Measurements from ENCODE around the gene ATXN3.

Gene ATXN3

DNA sequence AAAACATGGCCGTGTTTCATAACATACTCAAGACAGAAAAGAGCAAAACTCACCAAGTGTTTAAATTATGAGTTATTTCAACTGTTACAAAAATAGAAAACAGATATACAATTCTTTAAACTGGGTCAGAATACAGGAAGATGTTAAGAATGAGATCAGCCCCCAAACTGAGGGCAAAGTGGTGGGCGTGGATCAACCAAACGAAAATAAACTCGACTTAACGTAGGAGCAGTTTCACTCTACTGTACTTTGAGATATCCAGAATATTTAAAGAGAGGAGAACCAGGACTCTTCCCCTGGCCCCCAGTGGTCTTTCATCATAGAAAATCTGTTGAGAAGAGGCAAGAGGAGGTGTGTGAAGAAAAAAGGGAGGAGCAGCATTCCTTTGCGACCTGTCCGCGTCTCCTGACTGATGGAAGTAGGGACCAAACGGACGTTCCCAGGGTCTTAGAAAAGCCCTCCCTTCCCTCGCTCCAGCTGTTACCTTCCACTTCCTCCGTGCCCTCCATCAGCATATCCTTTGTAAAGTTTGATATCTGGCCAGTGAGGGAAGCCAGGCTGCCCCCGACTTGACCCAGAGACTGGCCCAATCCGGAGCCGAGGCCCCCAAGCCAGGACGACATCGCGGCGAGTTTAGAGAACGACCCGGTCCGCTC lies 67.2 kb downstream of the ATXN3 start:
- Histone ChIP-seq H3K27ac (ENCODE audit: insufficient read depth, low read length, poor library complexity, severe bottlenecking) (peak overlapping the region; percentile 89), H3K9me3 (ENCODE audit: control insufficient read depth, low read length) (no peaks in the 10 kb centered on the region), H3K36me3 (ENCODE audit: control insufficient read depth, insufficient read depth, low read length) (no peaks in the 10 kb centered on the region), H3K4me3 (ENCODE audit: insufficient read depth, low read depth, low read length, poor library complexity, severe bottlenecking) (peak overlapping the region; percentile 89), H3K27me3 (replicated peaks; ENCODE audit: control insufficient read depth, insufficient read depth, low read length, poor library complexity, severe bottlenecking) (no peaks in the 10 kb centered on the region), H3K4me1 (ENCODE audit: control insufficient read depth, insufficient read depth, low read length, poor library complexity, severe bottlenecking) (peaks cover 18% of the 10 kb centered on the region)
- no peak for DNase-seq

DNA sequence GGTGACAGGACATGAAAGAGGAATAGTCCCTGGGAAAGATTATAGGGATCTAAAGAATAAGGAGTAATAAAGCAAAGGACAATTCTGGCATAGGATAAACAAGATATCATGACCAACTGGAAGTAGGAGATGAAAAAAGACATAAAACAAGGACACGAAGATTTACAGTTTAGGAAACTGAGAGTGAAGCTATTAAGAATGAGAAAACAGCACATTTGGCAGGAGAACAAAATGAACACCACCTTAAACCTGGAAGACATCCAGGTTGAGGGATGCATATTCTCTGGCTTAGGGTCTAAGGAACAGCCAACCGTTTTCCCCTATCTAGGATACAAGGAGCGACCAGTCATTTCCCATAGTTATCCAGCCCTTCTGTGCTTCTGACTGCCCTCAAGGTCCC lies 68.4 kb downstream of the ATXN3 start:
- Histone ChIP-seq H3K27ac (ENCODE audit: insufficient read depth, low read length, poor library complexity, severe bottlenecking) (no peak overlapping the region), H3K36me3 (ENCODE audit: control insufficient read depth, insufficient read depth, low read length) (no peaks in the 10 kb centered on the region), H3K27me3 (replicated peaks; ENCODE audit: control insufficient read depth, insufficient read depth, low read length, poor library complexity, severe bottlenecking) (no peaks in the 10 kb centered on the region), H3K4me1 (ENCODE audit: control insufficient read depth, insufficient read depth, low read length, poor library complexity, severe bottlenecking) (peaks cover 18% of the 10 kb centered on the region), H3K9me3 (ENCODE audit: control insufficient read depth, low read length) (no peaks in the 10 kb centered on the region), H3K4me3 (ENCODE audit: insufficient read depth, low read depth, low read length, poor library complexity, severe bottlenecking) (no peak overlapping the region)
- no peak for DNase-seq

DNA sequence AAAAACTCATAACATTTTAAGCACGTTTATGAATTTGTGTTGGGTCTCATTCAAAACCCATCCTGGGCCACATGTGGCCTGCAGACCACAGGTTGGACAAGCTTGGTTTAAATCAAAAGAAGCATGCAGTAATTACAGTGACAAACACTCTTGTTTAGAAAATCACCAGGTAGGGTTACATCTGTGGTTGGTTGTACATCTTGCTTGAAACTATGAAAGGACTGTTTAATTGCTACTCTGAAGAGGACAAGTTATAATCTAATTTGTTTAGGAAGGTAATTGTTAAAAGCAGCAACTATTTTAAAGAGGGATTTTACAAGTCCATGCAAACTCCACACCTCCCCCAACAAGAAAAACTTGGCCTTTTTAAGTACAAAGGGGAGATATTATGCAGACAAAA lies 70.5 kb downstream of the ATXN3 start:
- no peak overlapping the region for H3K4me3 ChIP-seq (ENCODE audit: insufficient read depth, low read depth, low read length, poor library complexity, severe bottlenecking)
- H3K9me3 ChIP-seq (ENCODE audit: control insufficient read depth, low read length), result no peaks in the 10 kb centered on the region
- no peak for DNase-seq
- H3K27me3 ChIP-seq (replicated peaks; ENCODE audit: control insufficient read depth, insufficient read depth, low read length, poor library complexity, severe bottlenecking), result no peaks in the 10 kb centered on the region
- H3K27ac ChIP-seq (ENCODE audit: insufficient read depth, low read length, poor library complexity, severe bottlenecking), result no peak overlapping the region
- H3K4me1 ChIP-seq (ENCODE audit: control insufficient read depth, insufficient read depth, low read length, poor library complexity, severe bottlenecking), result peaks cover 14% of the 10 kb centered on the region
- H3K36me3 ChIP-seq (ENCODE audit: control insufficient read depth, insufficient read depth, low read length), result peaks cover 8% of the 10 kb centered on the region

DNA sequence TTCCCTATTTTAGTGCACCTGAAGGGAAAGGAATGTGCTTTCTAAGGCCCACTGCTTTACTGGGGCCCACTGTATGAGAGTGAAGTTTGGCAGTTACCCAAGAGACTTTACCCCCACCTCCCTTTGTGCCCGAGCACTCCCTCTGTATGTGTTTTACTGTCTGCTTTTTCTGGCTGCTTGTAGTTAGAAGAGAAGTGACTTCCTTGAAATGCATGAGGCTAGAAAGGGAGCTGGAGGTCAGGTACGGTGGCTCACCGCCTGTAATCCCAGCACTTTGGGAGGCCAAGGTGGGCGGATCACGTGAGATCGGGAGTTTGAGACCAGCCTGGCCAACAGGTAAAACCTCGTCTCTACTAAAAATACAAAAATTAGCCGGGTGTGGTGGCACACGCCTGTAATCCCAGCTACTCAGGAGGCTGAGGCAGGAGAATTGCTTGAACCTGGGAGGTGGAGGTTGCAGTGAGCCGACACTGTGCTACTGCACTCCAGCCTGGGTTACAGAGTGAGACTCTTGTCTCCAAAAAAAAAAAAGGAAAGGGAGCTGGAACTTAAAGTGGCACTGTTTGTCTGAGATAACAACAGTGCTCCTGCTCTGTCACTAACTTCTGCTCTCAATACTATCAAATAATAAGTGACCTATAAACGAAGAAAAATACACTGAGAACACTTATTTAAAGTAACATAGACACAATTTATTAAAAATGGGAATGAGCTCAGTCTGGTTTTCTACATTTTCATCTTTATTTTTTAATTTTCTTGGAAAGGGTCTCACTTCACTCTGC lies 72.3 kb downstream of the ATXN3 start:
- H3K36me3 ChIP-seq (ENCODE audit: control insufficient read depth, insufficient read depth, low read length), result peaks cover 8% of the 10 kb centered on the region
- no peaks in the 10 kb centered on the region for H3K27me3 ChIP-seq (replicated peaks; ENCODE audit: control insufficient read depth, insufficient read depth, low read length, poor library complexity, severe bottlenecking)
- no peaks in the 10 kb centered on the region for H3K9me3 ChIP-seq (ENCODE audit: control insufficient read depth, low read length)
- no peak overlapping the region for H3K4me3 ChIP-seq (ENCODE audit: insufficient read depth, low read depth, low read length, poor library complexity, severe bottlenecking)
- peaks cover 13% of the 10 kb centered on the region for H3K4me1 ChIP-seq (ENCODE audit: control insufficient read depth, insufficient read depth, low read length, poor library complexity, severe bottlenecking)
- DNase-seq, result no peak
- no peak overlapping the region for H3K27ac ChIP-seq (ENCODE audit: insufficient read depth, low read length, poor library complexity, severe bottlenecking)

DNA sequence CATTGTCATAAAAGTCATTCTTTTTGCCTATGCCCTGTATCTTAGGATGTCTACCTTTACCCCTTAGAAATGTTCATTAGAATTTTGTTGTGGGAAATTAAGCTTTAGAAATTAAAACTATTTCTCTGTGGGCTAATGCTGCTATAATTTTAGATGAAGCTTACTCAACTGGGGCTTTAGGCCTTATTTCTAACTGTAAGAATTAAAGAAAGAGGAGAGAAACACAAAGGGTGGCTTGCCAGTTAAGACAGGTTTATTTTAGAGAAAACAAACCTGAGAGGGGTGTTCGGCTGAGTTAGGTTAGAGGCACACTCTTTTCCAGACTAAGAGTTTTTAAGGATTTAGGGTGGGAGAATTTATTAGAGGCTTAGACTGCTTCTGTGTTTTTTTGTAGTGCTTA lies 72.9 kb downstream of the ATXN3 start:
- H3K4me1 ChIP-seq (ENCODE audit: control insufficient read depth, insufficient read depth, low read length, poor library complexity, severe bottlenecking), result peaks cover 9% of the 10 kb centered on the region
- H3K27me3 ChIP-seq (replicated peaks; ENCODE audit: control insufficient read depth, insufficient read depth, low read length, poor library complexity, severe bottlenecking), result no peaks in the 10 kb centered on the region
- no peak for DNase-seq
- no peak overlapping the region for H3K4me3 ChIP-seq (ENCODE audit: insufficient read depth, low read depth, low read length, poor library complexity, severe bottlenecking)
- peaks cover 14% of the 10 kb centered on the region for H3K36me3 ChIP-seq (ENCODE audit: control insufficient read depth, insufficient read depth, low read length)
- H3K27ac ChIP-seq (ENCODE audit: insufficient read depth, low read length, poor library complexity, severe bottlenecking), result no peak overlapping the region
- H3K9me3 ChIP-seq (ENCODE audit: control insufficient read depth, low read length), result no peaks in the 10 kb centered on the region

DNA sequence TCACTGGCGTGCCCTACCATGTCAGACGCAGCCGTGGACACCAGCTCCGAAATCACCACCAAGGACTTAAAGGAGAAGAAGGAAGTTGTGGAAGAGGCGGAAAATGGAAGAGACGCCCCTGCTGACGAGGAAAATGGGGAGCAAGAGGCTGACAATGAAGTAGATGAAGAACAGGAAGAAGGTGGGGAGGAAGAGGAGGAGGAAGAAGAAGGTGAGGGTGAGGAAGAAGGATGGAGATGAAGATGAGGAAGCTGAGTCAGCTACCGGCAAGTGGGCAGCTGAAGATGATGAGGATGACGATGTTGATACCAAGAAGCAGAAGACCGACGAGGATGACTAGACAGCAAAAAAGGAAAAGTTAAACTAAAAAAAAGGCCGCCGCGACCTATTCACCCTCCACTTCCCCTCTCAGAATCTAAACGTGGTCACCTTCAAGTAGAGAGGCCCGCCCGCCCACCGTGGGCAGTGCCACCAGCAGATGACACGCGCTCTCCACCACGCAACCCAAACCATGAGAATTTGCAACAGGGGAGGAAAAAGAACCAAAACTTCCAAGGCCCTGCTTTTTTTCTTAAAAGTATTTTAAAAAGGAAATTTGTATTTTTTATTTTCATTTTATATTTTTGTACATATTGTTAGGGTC lies 79.7 kb downstream of the ATXN3 start:
- Histone ChIP-seq H3K4me1 (ENCODE audit: control insufficient read depth, insufficient read depth, low read length, poor library complexity, severe bottlenecking) (no peaks in the 10 kb centered on the region), H3K9me3 (ENCODE audit: control insufficient read depth, low read length) (no peaks in the 10 kb centered on the region), H3K27ac (ENCODE audit: insufficient read depth, low read length, poor library complexity, severe bottlenecking) (no peak overlapping the region), H3K36me3 (ENCODE audit: control insufficient read depth, insufficient read depth, low read length) (peaks cover 18% of the 10 kb centered on the region), H3K27me3 (replicated peaks; ENCODE audit: control insufficient read depth, insufficient read depth, low read length, poor library complexity, severe bottlenecking) (no peaks in the 10 kb centered on the region), H3K4me3 (ENCODE audit: insufficient read depth, low read depth, low read length, poor library complexity, severe bottlenecking) (no peak overlapping the region)
- no peak for DNase-seq

DNA sequence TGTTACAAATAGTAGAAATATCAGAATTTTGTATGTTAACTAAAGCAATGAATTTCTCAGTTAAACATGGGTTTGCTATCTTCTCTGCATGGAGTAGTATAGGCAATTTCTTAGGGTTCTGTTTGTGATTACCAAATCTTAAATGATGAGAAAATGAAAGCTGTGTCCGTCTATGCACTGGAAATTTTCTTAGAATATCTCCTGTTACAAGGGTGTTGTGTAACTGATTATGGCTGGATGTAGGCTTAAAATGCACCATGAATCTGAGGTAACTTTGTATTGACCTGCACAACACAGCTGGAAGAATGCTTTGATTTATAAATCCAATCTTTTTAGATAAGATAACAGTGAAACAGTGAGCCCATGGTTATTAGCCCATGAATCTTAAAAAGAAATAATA lies 84.3 kb downstream of the ATXN3 start:
- Histone ChIP-seq H3K36me3 (ENCODE audit: control insufficient read depth, insufficient read depth, low read length) (peaks cover 14% of the 10 kb centered on the region), H3K4me3 (ENCODE audit: insufficient read depth, low read depth, low read length, poor library complexity, severe bottlenecking) (no peak overlapping the region), H3K27ac (ENCODE audit: insufficient read depth, low read length, poor library complexity, severe bottlenecking) (no peak overlapping the region), H3K9me3 (ENCODE audit: control insufficient read depth, low read length) (no peaks in the 10 kb centered on the region), H3K4me1 (ENCODE audit: control insufficient read depth, insufficient read depth, low read length, poor library complexity, severe bottlenecking) (no peaks in the 10 kb centered on the region), H3K27me3 (replicated peaks; ENCODE audit: control insufficient read depth, insufficient read depth, low read length, poor library complexity, severe bottlenecking) (no peaks in the 10 kb centered on the region)
- DNase-seq, result no peak

DNA sequence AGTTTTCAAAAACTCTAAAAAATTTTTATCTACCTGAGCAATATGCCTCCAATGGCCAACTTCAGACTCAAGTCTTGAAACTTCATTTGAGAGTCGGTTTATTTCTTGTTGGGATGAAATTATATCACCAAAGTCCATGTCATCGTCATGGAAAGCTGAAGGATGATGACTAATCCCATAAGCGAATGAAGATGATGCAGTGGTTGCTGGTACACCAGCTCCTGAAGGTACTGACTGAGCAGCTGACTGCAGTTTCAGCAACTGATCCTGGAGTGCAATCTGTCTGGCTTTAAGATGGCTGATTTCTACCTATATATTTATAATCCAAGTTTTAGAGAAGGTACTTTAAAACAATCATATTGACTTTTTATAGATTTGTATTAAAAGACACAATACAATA lies 84.9 kb downstream of the ATXN3 start:
- peaks cover 19% of the 10 kb centered on the region for H3K36me3 ChIP-seq (ENCODE audit: control insufficient read depth, insufficient read depth, low read length)
- no peaks in the 10 kb centered on the region for H3K4me1 ChIP-seq (ENCODE audit: control insufficient read depth, insufficient read depth, low read length, poor library complexity, severe bottlenecking)
- H3K27me3 ChIP-seq (replicated peaks; ENCODE audit: control insufficient read depth, insufficient read depth, low read length, poor library complexity, severe bottlenecking), result no peaks in the 10 kb centered on the region
- no peak for DNase-seq
- no peak overlapping the region for H3K27ac ChIP-seq (ENCODE audit: insufficient read depth, low read length, poor library complexity, severe bottlenecking)
- no peaks in the 10 kb centered on the region for H3K9me3 ChIP-seq (ENCODE audit: control insufficient read depth, low read length)
- no peak overlapping the region for H3K4me3 ChIP-seq (ENCODE audit: insufficient read depth, low read depth, low read length, poor library complexity, severe bottlenecking)

DNA sequence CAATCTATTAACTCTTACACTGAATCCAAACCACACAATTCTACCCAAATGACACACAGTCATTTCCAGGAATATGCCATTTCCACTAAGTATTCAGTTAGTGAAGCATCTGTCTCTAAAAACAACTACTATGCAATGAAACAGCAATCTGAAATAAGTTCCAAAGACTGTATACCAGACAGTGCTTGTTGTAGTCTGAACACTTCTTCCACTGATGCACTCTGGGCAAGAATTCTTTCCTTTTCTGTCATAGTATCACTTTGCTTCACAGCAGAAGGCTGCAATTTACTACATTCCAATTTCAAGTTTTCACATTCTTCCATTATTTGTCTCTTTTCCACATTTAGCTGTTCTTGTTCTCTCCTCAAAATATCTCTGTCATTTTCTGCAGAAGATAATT lies 92.3 kb downstream of the ATXN3 start:
- DNase-seq, result no peak
- no peaks in the 10 kb centered on the region for H3K9me3 ChIP-seq (ENCODE audit: control insufficient read depth, low read length)
- no peak overlapping the region for H3K27ac ChIP-seq (ENCODE audit: insufficient read depth, low read length, poor library complexity, severe bottlenecking)
- no peak overlapping the region for H3K4me3 ChIP-seq (ENCODE audit: insufficient read depth, low read depth, low read length, poor library complexity, severe bottlenecking)
- H3K36me3 ChIP-seq (ENCODE audit: control insufficient read depth, insufficient read depth, low read length), result peaks cover 39% of the 10 kb centered on the region
- H3K4me1 ChIP-seq (ENCODE audit: control insufficient read depth, insufficient read depth, low read length, poor library complexity, severe bottlenecking), result no peaks in the 10 kb centered on the region
- no peaks in the 10 kb centered on the region for H3K27me3 ChIP-seq (replicated peaks; ENCODE audit: control insufficient read depth, insufficient read depth, low read length, poor library complexity, severe bottlenecking)

DNA sequence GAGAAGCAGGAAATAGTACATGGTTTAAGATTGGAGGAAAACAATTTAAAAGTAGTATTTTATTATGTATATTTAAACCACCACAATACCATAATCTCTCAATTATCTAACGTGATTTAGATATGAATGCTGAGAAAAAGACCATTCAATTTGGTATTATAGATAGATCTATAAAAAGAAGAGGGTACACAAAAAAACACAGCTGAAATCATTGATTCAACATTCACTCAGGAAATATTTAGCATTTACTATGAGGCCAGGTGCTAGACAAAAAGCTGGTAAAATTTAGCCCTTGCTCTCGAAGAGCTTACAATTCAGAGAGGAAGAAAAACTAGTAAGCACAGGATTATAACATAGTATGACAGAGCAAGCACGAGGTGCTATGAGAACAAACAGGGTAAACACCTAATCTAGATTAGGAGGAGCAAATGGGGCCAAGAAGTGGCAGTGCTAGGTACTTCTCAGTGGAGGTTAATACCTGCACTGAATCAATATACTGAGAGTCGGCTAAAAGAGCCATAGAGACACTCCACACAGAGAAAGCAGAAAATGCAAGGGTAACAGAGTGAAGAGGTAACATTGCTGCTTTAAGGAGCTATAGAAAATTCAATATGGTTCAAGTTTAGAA lies 94.1 kb downstream of the ATXN3 start:
- DNase-seq, result no peak
- no peaks in the 10 kb centered on the region for H3K4me1 ChIP-seq (ENCODE audit: control insufficient read depth, insufficient read depth, low read length, poor library complexity, severe bottlenecking)
- H3K4me3 ChIP-seq (ENCODE audit: insufficient read depth, low read depth, low read length, poor library complexity, severe bottlenecking), result no peak overlapping the region
- no peak overlapping the region for H3K27ac ChIP-seq (ENCODE audit: insufficient read depth, low read length, poor library complexity, severe bottlenecking)
- H3K36me3 ChIP-seq (ENCODE audit: control insufficient read depth, insufficient read depth, low read length), result peaks cover 38% of the 10 kb centered on the region
- H3K9me3 ChIP-seq (ENCODE audit: control insufficient read depth, low read length), result no peaks in the 10 kb centered on the region
- no peaks in the 10 kb centered on the region for H3K27me3 ChIP-seq (replicated peaks; ENCODE audit: control insufficient read depth, insufficient read depth, low read length, poor library complexity, severe bottlenecking)

All from effector memory CD4-positive, alpha-beta T cell (primary cell).